Ishikawa (cell line): ENCODE data around the gene CTSW.

ENCODE experiments used
- CEBPB ChIP-seq: IDR thresholded peaks from 2 replicates; pipeline ENCODE4 v1.6.1; 2012
- CREB1 ChIP-seq: IDR thresholded peaks from 2 replicates; pipeline ENCODE4 v1.6.1; 2012; ENCODE audit warnings: low read depth
- MAX ChIP-seq: IDR thresholded peaks from 2 replicates; pipeline ENCODE4 v1.6.1; 2012
- RAD21 ChIP-seq: IDR thresholded peaks from 2 replicates; pipeline ENCODE4 v1.6.1; 2012; ENCODE audit warnings: low read depth
- TAF1 ChIP-seq: IDR thresholded peaks from 2 replicates; pipeline ENCODE4 v1.6.1; 2012; ENCODE audit warnings: low read depth, mild to moderate bottlenecking
- TEAD4 ChIP-seq: IDR thresholded peaks from 2 replicates; pipeline ENCODE4 v1.6.1; 2012
- USF1 ChIP-seq: IDR thresholded peaks from 2 replicates; pipeline ENCODE4 v1.6.1; 2012
- YY1 ChIP-seq: IDR thresholded peaks from 2 replicates; pipeline ENCODE4 v1.6.1; 2012; ENCODE audit warnings: low read depth
- ZBTB7A ChIP-seq: IDR thresholded peaks from 2 replicates; pipeline ENCODE4 v1.6.1; 2012; ENCODE audit warnings: low read depth
- TF ChIP-seq, protein P1 (sequence below): IDR thresholded peaks from 2 replicates; pipeline ENCODE4 v1.6.1; 2012; ENCODE audit warnings: low read depth, mild to moderate bottlenecking

DNA sequence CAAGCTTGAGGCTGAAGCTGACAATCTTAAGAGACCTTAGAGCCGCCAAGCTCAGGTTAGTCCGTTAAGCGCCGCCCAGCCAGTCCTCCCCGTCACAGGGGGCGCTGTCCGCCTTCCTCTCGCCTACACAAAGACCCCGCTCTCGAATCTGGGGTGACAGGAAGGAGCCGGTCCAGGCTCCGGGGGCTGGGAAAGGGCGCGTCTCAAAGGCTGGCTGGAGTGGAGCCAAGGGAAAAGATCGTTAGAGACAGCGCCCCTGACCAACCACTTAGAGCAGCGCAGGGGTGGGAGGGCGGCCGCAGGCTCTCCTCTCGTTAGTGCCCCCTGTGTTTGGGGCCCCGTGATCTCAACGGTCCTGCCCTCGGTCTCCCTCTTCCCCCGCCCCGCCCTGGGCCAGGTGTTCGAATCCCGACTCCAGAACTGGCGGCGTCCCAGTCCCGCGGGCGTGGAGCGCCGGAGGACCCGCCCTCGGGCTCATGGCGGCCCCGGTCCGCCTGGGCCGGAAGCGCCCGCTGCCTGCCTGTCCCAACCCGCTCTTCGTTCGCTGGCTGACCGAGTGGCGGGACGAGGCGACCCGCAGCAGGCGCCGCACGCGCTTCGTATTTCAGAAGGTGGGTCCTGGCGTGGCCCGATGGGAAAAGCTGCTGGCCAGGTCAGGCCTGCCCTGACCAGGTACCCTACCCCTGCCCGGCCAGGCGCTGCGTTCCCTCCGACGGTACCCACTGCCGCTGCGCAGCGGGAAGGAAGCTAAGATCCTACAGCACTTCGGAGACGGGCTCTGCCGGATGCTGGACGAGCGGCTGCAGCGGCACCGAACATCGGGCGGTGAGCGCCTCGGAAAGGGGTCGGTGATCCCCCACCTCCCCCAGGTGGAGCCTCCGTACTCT is 19.1 kb upstream of the CTSW start, which contains the start of gene MUS81:
- TF ChIP-seq, protein P1, sequence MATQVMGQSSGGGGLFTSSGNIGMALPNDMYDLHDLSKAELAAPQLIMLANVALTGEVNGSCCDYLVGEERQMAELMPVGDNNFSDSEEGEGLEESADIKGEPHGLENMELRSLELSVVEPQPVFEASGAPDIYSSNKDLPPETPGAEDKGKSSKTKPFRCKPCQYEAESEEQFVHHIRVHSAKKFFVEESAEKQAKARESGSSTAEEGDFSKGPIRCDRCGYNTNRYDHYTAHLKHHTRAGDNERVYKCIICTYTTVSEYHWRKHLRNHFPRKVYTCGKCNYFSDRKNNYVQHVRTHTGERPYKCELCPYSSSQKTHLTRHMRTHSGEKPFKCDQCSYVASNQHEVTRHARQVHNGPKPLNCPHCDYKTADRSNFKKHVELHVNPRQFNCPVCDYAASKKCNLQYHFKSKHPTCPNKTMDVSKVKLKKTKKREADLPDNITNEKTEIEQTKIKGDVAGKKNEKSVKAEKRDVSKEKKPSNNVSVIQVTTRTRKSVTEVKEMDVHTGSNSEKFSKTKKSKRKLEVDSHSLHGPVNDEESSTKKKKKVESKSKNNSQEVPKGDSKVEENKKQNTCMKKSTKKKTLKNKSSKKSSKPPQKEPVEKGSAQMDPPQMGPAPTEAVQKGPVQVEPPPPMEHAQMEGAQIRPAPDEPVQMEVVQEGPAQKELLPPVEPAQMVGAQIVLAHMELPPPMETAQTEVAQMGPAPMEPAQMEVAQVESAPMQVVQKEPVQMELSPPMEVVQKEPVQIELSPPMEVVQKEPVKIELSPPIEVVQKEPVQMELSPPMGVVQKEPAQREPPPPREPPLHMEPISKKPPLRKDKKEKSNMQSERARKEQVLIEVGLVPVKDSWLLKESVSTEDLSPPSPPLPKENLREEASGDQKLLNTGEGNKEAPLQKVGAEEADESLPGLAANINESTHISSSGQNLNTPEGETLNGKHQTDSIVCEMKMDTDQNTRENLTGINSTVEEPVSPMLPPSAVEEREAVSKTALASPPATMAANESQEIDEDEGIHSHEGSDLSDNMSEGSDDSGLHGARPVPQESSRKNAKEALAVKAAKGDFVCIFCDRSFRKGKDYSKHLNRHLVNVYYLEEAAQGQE = no peak
- TF ChIP-seq CREB1 (no peak), ZBTB7A (peak; percentile 60), USF1 (peak; percentile 22; the same call in 1 of the 2 replicates), RAD21 (peak; percentile 8; the same call in 1 of the 2 replicates), MAX (peak; percentile 44), CEBPB (no peak), YY1 (peak; percentile 83), TEAD4 (no peak), TAF1 (peak; percentile 76)
